GM18502 (cell line): Measurements from ENCODE around the gene E2F7.

Experiments
- ATAC-seq: cut with Tn5 transposase; IDR thresholded peaks from one replicate; pipeline ENCODE4 v1.9.1; 2021; ENCODE audit warnings: mild to moderate bottlenecking; ENCODE audit not compliant: unreplicated experiment, poor library complexity

Gene E2F7

GRCh38 chr12:76976777-76977382, 88.5 kb downstream of the E2F7 start:
- no peak for ATAC-seq
